GM19438 (cell line): ENCODE measurements around the gene TNFRSF1B.

ENCODE experiments used
- ATAC-seq: cut with Tn5 transposase; IDR thresholded peaks from one replicate; pipeline ENCODE4 v1.9.1; 2021; ENCODE audit warnings: low read depth; ENCODE audit not compliant: unreplicated experiment

The TNFRSF1B gene

DNA sequence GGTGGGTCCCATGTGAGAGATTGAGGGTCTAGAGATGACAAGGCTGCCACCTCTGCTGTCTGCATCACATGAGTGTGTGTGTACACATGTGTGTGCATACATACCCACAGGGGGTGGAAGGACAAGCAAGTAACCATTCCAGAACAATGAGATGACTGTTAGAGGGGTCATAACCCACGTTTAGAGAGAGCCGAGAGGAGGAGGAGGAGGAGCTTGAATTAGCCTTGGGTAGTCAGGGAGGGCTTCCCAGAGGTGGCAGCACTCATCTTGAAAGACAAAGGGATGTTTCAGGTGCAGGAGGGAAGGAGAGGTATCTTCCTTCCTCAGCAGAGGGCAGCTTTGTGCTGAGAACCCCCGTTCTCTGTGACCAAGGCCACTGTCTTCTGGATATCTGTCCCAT, 21.3 kb downstream of the TNFRSF1B start:
- ATAC-seq = no peak

DNA sequence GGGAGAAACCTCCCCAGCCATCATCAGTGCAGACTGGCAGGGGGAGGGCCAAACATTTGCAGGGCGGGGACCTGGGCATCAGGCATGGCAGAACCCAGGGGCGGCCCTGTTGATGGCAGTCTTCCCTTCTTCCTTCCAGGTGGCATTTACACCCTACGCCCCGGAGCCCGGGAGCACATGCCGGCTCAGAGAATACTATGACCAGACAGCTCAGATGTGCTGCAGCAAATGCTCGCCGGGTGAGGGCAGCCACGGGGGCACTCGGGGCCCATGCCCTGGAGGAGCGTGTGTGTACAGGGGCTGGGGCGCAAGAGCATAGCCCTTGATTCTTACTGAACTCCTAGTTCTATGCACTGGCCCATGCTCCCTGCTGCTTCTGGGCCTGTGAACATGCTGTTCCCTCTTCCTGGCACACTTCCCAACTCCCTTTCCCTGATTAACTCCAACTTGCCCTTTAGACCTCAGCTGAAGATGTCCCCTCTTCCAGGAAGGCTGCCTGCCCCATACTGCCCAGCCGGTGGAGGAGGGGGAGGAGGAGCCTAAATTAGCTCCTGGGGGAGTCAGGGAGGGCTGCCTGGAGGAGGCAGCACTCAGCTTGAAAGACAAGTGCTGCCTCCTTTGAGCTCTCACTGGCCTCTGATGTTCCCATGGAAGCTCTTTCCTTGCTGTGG, 22.0 kb downstream of the TNFRSF1B start:
- no peak for ATAC-seq

DNA sequence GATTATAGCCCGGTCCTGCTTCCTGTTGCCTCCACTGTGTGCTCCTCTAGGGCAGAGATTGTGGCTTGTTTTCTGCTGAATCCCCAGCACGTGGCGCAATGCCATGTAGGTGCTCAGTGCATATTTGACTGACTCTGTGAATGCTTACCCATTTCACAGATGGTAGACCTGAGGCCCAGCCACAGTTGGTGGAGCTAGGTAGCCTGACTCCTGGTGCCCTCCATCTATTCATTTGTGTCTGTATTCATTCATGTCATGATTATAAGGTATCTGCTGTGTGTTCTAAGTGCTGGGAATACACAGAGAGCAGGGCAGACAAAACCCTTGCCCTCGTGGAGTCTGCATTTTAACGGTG, 22.5 kb downstream of the TNFRSF1B start:
- no peak for ATAC-seq

- no peak for ATAC-seq
Observed at GRCh38 chr1:12191242-12192032, 24.6 kb downstream of the TNFRSF1B start.

DNA sequence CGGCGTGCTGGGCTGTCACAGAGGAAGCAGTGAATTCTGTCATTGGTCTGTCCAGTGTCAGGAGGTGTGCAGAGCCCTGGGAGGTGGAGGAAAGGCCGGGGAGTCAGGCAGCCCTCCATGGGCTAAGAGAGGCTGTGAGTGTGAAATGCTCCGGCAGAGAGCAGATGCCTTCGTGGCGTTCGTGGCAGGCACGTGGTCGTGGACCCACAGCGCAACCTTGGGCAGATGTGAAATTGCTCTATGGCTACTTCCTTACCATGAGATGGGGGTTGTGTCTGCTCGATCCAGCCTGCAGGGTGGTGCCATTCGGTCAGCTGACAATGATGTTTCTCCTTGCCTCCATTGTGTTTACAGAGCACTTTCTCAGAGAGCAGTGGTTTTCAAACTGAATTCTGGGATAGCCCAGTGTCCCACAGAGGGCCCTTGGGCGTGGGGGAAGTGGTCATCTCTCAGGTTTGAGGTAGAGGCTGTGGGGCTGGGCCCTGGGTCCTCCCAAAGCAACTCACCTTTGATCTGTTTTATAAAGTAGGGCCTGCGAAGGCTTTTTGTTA, 27.9 kb downstream of the TNFRSF1B start:
- ATAC-seq = no peak

- ATAC-seq = no peak
Observed at GRCh38 chr1:12195416-12195815, 28.6 kb downstream of the TNFRSF1B start.

- no peak for ATAC-seq
Observed at GRCh38 chr1:12196641-12197482, 30.1 kb downstream of the TNFRSF1B start.

DNA sequence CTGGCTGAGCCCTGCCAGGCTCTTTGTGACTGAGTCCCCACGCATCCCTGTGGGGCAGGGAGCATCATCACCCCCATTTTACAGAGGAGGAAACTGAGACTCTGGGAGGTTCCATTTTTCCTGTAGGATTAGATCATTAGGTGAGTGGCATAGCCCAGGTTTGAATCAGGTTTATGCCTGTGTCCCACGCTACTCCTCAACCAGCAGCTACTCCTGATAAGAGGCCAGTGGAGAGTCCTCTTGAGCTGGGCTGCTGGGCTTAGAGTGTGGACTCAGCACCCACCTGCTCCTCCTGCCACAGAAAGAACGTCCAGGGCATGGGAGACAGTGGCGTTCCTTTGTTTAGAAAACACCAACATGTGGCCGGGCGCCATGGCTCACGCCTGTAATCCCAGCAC, 30.7 kb downstream of the TNFRSF1B start:
- no peak for ATAC-seq

DNA sequence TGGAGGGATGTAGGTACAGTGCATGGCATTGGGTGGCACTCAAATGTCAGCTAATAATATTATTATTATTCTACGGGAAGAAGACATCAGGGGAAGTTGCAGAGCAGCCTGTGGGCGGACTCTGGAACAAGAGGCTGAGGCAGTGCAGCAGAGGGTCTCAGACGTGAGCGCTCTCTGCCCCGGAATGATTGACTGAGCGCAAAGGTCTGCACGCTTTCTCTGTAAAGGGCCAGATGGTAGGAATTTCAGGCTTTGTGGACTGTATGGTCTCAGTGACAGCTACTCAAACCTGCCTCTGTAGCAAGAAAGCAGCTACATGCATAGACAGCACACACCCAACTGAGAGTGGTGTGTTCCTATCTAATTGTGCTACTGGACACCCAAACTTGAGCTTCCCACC, 33.4 kb downstream of the TNFRSF1B start:
- ATAC-seq = no peak

DNA sequence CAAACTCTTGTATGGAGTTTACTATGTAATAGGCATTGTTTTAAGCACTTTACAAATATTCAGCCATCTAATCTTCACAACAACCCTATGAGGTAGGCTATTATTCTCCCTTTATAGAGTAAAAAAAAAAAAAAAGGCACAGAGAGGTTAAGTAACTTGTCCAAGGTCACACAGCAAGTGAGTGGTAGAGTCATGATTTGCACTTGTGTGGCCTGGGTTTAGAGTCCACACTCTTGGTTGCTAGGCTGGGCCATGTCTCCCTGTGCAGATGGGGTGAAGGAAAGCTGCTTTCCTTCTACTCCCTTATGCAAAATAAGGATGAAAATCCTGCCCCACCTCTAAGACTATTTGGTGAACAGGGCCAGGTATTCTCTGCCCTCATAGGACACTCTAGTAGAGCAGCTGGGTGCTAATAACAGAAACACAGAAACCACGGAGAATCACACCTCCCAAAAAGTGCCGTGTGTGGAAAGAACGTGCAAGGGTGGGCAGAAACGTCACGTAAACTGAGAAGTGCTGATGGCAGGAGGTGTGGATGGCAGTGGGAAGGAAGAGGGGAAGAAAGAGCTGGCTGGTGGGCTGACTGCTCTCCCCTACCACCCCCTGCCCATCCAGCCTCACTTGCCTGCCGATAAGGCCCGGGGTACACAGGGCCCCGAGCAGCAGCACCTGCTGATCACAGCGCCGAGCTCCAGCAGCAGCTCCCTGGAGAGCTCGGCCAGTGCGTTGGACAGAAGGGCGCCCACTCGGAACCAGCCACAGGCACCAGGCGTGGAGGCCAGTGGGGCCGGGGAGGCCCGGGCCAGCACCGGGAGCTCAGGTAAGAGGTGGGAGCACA, 34.8 kb downstream of the TNFRSF1B start:
- ATAC-seq = no peak

GRCh38 chr1:12202190-12202497, 35.4 kb downstream of the TNFRSF1B start:
- ATAC-seq = no peak

DNA sequence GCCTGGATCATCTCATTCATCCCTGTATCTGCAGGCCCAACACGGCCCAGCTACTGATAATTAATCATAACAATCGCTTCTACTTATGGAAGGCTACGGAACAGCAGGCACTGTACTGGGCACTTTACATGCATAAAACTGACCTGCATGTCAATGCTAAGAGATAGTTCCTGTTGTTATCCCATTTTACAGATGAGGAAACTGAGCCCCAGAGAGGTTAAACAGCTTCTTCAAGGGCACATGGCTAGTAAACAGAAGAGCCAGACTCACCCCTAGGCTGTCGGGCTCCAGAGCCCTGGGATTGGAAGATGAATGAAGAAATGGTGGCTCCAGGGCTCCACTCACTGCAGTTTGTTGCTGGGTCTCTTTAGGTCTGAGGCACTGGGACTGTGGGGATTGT, 35.8 kb downstream of the TNFRSF1B start:
- no peak for ATAC-seq

DNA sequence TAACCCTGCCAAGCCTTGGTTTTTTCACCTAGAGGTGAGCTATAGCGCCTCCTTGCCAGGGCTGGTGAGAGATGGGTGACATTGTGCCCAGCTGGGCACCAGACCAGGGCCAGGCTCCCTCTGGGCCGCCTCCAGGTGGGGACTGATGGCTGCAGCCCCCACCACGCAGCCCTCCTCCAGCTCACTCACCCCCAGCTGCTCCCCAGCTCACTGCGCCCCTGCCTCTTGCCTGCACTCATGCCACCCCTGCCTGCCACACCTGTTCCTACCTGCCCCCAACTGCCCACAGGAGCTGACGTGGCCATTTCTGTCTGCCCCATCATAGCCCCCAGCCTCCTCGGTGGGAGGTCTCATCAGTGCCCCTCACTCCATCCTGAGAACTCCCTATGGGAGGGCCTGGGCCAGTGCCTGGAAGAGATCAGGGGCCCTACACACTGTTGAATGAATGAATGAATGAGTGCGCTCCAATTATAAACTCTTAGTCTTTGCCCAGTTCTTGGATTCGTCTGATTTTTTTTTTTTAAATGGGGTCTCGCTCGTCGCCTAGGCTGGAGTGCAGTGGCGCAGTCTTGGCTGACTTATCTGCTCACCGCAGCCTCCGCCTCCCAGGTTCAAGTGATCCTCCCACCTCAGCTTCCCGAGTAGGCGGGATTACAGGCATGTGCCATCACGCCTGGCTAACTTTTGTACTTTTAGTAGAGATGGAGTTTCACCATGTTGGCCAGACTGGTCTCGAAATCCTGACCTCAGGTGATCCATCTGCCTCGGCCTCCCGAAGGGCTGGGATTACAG, 36.6 kb downstream of the TNFRSF1B start:
- no peak for ATAC-seq

- ATAC-seq = no peak
Observed at GRCh38 chr1:12204140-12204539, 37.3 kb downstream of the TNFRSF1B start.

DNA sequence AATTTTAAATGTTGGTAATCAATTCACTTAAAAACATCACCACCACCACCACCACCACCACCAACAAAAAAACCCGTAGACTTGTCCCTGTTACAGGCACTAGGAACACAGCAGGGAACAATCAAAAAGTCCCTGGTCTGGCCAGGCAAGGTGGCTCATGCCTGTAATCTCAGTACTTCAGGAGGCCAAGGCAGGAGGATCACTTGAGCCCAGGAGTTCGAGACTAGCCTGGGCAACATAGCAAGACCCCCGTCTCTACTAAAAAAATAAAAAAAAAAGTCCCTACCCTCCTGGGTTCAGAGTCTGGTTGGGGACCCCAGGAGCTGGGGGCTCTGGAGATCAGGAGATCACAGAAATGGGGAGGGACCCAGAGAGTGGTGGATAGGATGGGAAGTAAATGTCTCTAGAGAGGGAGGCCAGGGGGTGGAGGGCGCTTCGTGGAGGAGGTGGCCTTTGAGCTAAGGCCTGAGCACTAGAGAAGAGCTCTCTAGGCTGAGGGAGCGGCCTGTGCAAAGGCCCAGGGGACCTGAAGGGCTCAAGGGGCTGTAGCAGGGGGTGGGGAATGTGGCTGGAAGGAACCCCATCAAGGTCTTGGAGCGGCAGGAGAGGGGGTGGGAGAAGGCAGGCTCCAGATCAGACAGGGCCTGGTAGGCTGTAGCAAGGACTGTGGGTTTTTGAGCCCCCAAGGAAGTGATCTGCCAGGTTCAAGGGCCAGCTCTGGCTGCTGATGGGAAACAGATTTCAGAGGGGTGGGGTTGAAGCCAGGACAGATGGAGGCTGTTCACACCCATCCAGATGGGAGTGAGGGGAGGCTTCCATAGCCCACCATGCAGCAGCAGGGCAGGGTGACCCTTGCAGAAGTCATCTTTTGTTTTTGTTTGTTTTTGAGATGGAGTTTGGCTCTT, 38.2 kb downstream of the TNFRSF1B start:
- no peak for ATAC-seq

- no peak for ATAC-seq
Observed at GRCh38 chr1:12206238-12206637, 39.4 kb downstream of the TNFRSF1B start.

GRCh38 chr1:12206792-12207424, 40.1 kb downstream of the TNFRSF1B start:
- ATAC-seq = no peak

DNA sequence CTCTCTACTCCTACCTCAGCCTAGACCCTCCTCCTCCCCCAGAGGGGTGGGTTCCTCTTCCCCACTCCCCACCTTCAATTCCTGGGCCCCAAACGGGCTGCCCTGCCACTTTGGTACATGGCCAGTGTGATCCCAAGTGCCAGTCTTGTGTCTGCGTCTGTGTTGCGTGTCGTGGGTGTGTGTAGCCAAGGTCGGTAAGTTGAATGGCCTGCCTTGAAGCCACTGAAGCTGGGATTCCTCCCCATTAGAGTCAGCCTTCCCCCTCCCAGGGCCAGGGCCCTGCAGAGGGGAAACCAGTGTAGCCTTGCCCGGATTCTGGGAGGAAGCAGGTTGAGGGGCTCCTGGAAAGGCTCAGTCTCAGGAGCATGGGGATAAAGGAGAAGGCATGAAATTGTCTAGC, 41.5 kb downstream of the TNFRSF1B start:
- no peak for ATAC-seq
